Choroid plexus epithelial cell (primary cell): ENCODE results near the gene OBSCN.

Experiments used
- DNase-seq: peaks from one replicate; pipeline ENCODE4 v3.0.0-alpha.2; 2010; ENCODE audit warnings: low read depth
- H3K4me3 ChIP-seq: 2 replicates; pipeline ENCODE4 v1.5.1; 2011; ENCODE audit warnings: low read depth, mild to moderate bottlenecking, control low read depth, low read length, moderate library complexity
- TF ChIP-seq, protein P1 (sequence below): conservative IDR thresholded peaks from 2 replicates; pipeline ENCODE4 v1.5.1; 2011; ENCODE audit warnings: low read depth, mild to moderate bottlenecking, control low read depth, inconsistent platforms, low read length, moderate library complexity

Gene OBSCN

GRCh38 chr1:228295201-228295600 is 87.4 kb downstream of the OBSCN start:
- TF ChIP-seq, protein P1, sequence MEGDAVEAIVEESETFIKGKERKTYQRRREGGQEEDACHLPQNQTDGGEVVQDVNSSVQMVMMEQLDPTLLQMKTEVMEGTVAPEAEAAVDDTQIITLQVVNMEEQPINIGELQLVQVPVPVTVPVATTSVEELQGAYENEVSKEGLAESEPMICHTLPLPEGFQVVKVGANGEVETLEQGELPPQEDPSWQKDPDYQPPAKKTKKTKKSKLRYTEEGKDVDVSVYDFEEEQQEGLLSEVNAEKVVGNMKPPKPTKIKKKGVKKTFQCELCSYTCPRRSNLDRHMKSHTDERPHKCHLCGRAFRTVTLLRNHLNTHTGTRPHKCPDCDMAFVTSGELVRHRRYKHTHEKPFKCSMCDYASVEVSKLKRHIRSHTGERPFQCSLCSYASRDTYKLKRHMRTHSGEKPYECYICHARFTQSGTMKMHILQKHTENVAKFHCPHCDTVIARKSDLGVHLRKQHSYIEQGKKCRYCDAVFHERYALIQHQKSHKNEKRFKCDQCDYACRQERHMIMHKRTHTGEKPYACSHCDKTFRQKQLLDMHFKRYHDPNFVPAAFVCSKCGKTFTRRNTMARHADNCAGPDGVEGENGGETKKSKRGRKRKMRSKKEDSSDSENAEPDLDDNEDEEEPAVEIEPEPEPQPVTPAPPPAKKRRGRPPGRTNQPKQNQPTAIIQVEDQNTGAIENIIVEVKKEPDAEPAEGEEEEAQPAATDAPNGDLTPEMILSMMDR = no peak
- no peak for DNase-seq
- H3K4me3 ChIP-seq = no peak overlapping the region

DNA sequence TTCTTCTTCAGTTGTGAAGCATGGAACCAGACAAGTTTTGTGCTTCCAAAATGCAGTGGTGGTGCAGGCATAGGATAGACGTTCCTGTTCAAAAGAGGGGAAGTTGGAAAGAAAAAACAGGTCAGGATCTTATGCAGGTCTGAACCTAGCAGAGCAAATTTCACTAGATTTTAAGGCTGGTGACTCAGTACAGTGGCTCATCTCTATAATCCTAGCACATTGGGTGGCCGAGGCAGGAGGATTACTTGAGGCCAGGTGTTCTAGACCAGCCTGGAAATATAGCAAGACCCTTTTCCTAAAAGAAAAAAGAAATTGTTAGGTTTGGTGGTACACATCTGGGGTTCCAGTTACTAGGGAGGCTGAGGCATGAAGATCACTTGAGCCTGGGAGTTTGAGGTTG is 88.1 kb downstream of the OBSCN start:
- TF ChIP-seq, protein P1 = no peak
- H3K4me3 ChIP-seq = no peak overlapping the region
- no peak for DNase-seq

DNA sequence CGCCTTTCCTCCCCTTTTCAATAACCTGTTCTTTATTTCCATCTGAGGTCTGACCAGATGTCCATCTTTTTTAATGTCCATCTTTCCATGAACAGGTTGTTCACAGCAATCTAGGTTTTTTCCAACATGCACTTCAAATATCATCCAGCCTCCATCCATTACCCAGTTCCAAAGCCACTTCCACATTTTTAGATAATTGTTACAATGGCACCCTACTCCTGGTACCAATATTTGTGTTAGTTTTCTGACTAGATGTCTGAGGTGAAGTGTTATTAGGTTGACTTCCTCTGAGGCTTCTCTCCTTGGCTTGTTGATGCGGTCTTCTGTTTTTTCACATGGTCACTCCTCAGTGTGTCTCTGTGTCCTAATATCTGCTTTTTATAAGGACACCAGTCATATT is 89.4 kb downstream of the OBSCN start:
- TF ChIP-seq, protein P1 = no peak
- no peak overlapping the region for H3K4me3 ChIP-seq
- DNase-seq = no peak

DNA sequence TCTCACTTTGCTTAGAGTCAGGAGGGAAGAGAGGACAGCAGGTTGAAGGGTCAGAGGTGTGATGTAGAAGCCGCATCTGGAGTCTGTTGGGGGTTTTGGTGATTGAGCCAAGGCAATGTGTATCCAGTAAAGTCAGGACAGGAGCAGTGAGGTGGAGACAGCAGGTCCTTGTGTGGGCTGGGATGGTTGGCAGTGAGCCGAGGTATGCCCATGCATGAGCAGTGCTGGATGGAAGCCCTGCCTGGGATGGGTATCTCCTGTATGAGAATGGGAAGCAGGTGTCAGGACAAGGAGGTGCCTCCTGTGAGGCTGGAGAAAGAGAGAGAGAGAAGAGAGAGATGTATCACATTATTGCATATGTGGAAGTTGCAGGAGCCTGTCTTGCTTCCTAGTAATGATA is 90.0 kb downstream of the OBSCN start:
- H3K4me3 ChIP-seq = no peak overlapping the region
- DNase-seq = no peak
- TF ChIP-seq, protein P1 = no peak

DNA sequence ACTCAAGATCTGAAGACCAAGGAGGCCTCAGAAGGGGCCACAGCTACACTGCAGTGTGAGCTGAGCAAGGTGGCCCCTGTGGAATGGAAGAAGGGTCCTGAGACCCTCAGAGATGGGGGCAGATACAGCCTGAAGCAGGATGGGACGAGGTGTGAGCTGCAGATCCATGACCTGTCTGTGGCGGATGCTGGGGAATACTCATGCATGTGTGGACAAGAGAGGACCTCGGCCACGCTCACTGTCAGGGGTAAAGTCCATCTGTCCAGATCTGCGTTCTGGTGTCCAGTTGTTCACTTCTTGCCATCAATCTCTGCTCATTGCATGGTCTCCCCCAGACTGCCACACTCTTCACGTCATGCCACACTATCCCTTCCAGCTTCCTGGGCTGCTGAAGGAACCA is 90.6 kb downstream of the OBSCN start:
- H3K4me3 ChIP-seq = no peak overlapping the region
- DNase-seq = no peak
- TF ChIP-seq, protein P1 = no peak

DNA sequence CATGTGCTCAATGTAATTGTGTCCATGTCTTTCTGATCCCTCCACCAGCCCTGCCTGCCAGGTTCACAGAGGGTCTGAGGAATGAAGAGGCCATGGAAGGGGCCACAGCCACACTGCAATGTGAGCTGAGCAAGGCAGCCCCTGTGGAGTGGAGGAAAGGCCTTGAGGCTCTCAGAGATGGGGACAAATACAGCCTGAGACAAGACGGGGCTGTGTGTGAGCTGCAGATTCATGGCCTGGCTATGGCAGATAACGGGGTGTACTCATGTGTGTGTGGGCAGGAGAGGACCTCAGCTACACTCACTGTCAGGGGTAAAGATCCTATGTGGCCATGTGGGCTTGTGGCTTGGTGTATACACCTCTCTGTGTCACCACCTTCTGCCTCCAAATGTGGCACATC is 91.4 kb downstream of the OBSCN start:
- DNase-seq = no peak
- no peak overlapping the region for H3K4me3 ChIP-seq
- TF ChIP-seq, protein P1 = no peak

DNA sequence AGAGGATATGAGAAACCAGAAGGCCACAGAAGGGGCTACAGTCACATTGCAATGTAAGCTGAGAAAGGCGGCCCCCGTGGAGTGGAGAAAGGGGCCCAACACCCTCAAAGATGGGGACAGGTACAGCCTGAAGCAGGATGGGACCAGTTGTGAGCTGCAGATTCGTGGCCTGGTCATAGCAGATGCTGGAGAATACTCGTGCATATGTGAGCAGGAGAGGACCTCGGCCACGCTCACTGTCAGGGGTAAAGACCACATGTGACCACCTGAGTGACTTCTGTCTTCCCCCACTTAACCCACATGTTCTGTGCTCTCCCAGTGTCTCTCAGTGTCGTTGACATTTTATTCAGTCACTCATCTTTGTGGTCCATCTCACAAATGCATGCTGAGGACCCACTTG is 92.1 kb downstream of the OBSCN start:
- no peak for DNase-seq
- no peak overlapping the region for H3K4me3 ChIP-seq
- TF ChIP-seq, protein P1 = no peak
